HepG2 (cell line): ENCODE data around the gene ZFAND3. TPM values are rescaled to one million over a fixed set of nuclear protein-coding genes. Genes with fewer than 3 reads are reported as not detected.
A peak's percentile ranks its signal among the peaks of the same experiment; 100 is the strongest.

Experiments
- ATAC-seq: fragments of 200-7000 bp; cut with Tn5 transposase; 3 replicates; pipeline ENCODE4 v1.9.1; 2020; ENCODE audit warnings: mild to moderate bottlenecking, moderate library complexity
- BruUV-seq: library from RNA; stranded (reverse); fragments of 400-500 nt; replicated peaks from 2 replicates; lab custom pipeline; 2021; lab: Mats Ljungman, UMichigan
- CTCF ChIA-PET: fragments of 300-600 bp; formaldehyde crosslinking; extraction: SDS; loops from one replicate; lab custom pipeline; 2021; ENCODE audit warnings: low total read pairs, inconsistent platforms, low intra/inter-chr PET ratio; lab: Yijun Ruan, JAX
- POLR2A ChIA-PET: fragments of 350-600 bp; sonication (Branson Sonifier 250); formaldehyde crosslinking; loops from one replicate; lab custom pipeline; 2020; ENCODE audit warnings: antibody characterized with exemption, inconsistent platforms; lab: Yijun Ruan, JAX
- DNase-seq: peaks from one replicate; pipeline ENCODE4 v3.0.0-alpha.2; 2015; ENCODE audit warnings: low spot score
- FAIRE-seq: peaks from 3 replicates; lab custom pipeline; 2011; peaks lifted over from hg19 to GRCh38; lab: Jason Lieb, UNC
- H2AFZ ChIP-seq: one replicate; pipeline ENCODE4 v1.6.1; 2011; ENCODE audit warnings: low read length, inconsistent platforms
- H3K27ac ChIP-seq: fragments of 300-600 bp; 3 replicates; pipeline ENCODE4 v1.8.0; 2011; ENCODE audit warnings: mixed run types, mild to moderate bottlenecking, mixed read lengths, low read length, inconsistent platforms; ENCODE audit not compliant: insufficient read depth; ENCODE audit errors: extremely low read length
- H3K27me3 ChIP-seq, 2 experiments: fragments of 200-600 bp in 1 of 2; 2 replicates in 1 of 2; 3 replicates in 1 of 2; pipeline versions ENCODE4 v1.6.0 to v1.8.0; 2011; ENCODE audit warnings: low read length in 2 of 2, mild to moderate bottlenecking in 2 of 2, moderate library complexity in 2 of 2, inconsistent platforms in 1 of 2; ENCODE audit not compliant: insufficient read depth in 2 of 2, control insufficient read depth in 1 of 2
- H3K36me3 ChIP-seq, 2 experiments: fragments of 200-600 bp in 1 of 2; replicated peaks in 1 of 2; 2 replicates in 1 of 2; 3 replicates in 1 of 2; pipeline versions ENCODE4 v1.5.1 to v1.8.0; 2011; ENCODE audit warnings: low read length in 2 of 2, inconsistent platforms in 1 of 2; ENCODE audit not compliant: insufficient read depth in 2 of 2, control insufficient read depth in 1 of 2
- H3K4me1 ChIP-seq: 2 replicates; pipeline ENCODE4 v1.5.1; 2012; ENCODE audit warnings: low read length, inconsistent platforms; ENCODE audit not compliant: insufficient read depth
- H3K4me2 ChIP-seq: 2 replicates; pipeline ENCODE4 v1.6.0; 2011; ENCODE audit warnings: low read depth, low read length, inconsistent platforms
- H3K4me3 ChIP-seq, 3 experiments: fragments of 200-600 bp in 1 of 3; sonication (generic), shearing (Covaris generic) in 1 of 3; replicated peaks in 1 of 3; 2 replicates each; pipeline ENCODE4 v1.5.1; 2011 to 2016; ENCODE audit warnings: low read length in 3 of 3, inconsistent platforms in 2 of 3, low read depth in 2 of 3, mild to moderate bottlenecking in 2 of 3, control low read depth in 1 of 3, mixed read lengths in 1 of 3; ENCODE audit not compliant: insufficient read depth in 1 of 3
- H3K79me2 ChIP-seq: one replicate; pipeline ENCODE4 v1.6.1; 2011; ENCODE audit warnings: low read length, inconsistent platforms; ENCODE audit not compliant: insufficient read depth
- H3K9ac ChIP-seq: 2 replicates; pipeline ENCODE4 v1.6.0; 2011; ENCODE audit warnings: mild to moderate bottlenecking, low read depth, low read length, inconsistent platforms; ENCODE audit not compliant: insufficient read depth
- H3K9me3 ChIP-seq: 2 replicates; pipeline ENCODE4 v1.5.1; 2012; ENCODE audit warnings: mild to moderate bottlenecking, low read length
- H4K20me1 ChIP-seq: 2 replicates; pipeline ENCODE4 v1.6.0; 2011; ENCODE audit warnings: inconsistent platforms, mild to moderate bottlenecking, low read length, moderate library complexity; ENCODE audit not compliant: insufficient read depth
- CHCHD3 ChIP-seq: sonication (generic); formaldehyde crosslinking; IDR thresholded peaks from 2 replicates; pipeline ENCODE4 v1.8.0; 2022; ENCODE audit warnings: mild to moderate bottlenecking, missing genetic modification reagents, moderate library complexity
- E2F5 ChIP-seq: sonication (generic); formaldehyde crosslinking; conservative IDR thresholded peaks from 2 replicates; pipeline ENCODE4 v1.4.0; 2020; ENCODE audit warnings: missing genetic modification reagents
- ETV6 ChIP-seq: sonication (generic); formaldehyde crosslinking; conservative IDR thresholded peaks from 2 replicates; pipeline ENCODE4 v1.4.0; 2020; ENCODE audit warnings: missing genetic modification reagents
- PHB2 ChIP-seq: fragments of 450-650 bp; IDR thresholded peaks from 2 replicates; pipeline ENCODE4 v1.6.1; 2018; ENCODE audit not compliant: partially characterized antibody
- ZNF224 ChIP-seq: sonication (generic); formaldehyde crosslinking; IDR thresholded peaks from 2 replicates; pipeline ENCODE4 v1.5.0; 2020; ENCODE audit warnings: mild to moderate bottlenecking, missing genetic modification reagents
- ZNF7 ChIP-seq: IDR thresholded peaks from 2 replicates; pipeline ENCODE4 v1.6.1; 2016; ENCODE audit warnings: missing biosample characterization, missing genetic modification reagents
- ZSCAN9 ChIP-seq: IDR thresholded peaks from 2 replicates; pipeline ENCODE4 v1.6.1; 2016; ENCODE audit warnings: borderline replicate concordance
- WGBS: methylation state at CpG from one replicate; pipeline ENCODE4 v1.1.6; 2017; ENCODE audit warnings: low lambda C conversion rate; 5-methylcytosine and 5-hydroxymethylcytosine counted together
- in situ Hi-C: cut with HindIII; loops from 2 replicates; pipeline ENCODE4 v1.10.0; 2017; ENCODE audit warnings: low pct_unique_long_range_greater_than_20kb; ENCODE audit not compliant: extremely low pct_ligation_motif_present
- intact Hi-C: fragments of 100-400 bp; cut with micrococcal nuclease; formaldehyde crosslinking; loops from one replicate; pipeline ENCODE4 v1.10.0; 2022; ENCODE audit not compliant: unreplicated experiment
- polyA plus RNA-seq, 8 experiments: library from polyadenylated mRNA; depleted of rRNA in 3 of 8; stranded (reverse) in 7 of 8; unstranded in 1 of 8; fragments of >200 nt; fragmentation: Illumina TruSeq in 4 of 8; extraction: Trizol in 4 of 8; gene quantifications; 2 replicates each; pipeline versions ENCODE4 v1.2.1 to v1.2.3, GENCODE V29; 2011 to 2016; ENCODE audit warnings: low read depth in 4 of 8, missing spikeins in 1 of 8, mixed read lengths in 1 of 8; ENCODE audit not compliant: insufficient read depth in 1 of 8
- total RNA-seq, 5 experiments: library from RNA; depleted of rRNA; stranded (reverse); fragments of >200 nt; fragmentation: Illumina TruSeq; extraction: Trizol; gene quantifications; 2 replicates each; pipeline ENCODE4 v1.2.3, GENCODE V29; 2016; ENCODE audit warnings: low read depth in 1 of 5
- TF ChIP-seq, protein P1 (sequence below): sonication (generic); formaldehyde crosslinking; IDR thresholded peaks from 2 replicates; pipeline ENCODE4 v1.4.0; 2020; ENCODE audit warnings: missing genetic modification reagents, borderline replicate concordance

Gene ZFAND3
- total and polyA plus RNA-seq, 2 of the 13 experiments (the other 11 are each of a cell fraction or from before 2014, with no cell fraction given), result 16.4 to 17.1 TPM

GRCh38 chr6:37867756-37868446 is 48.4 kb downstream of the ZFAND3 start:
- Histone ChIP-seq H3K79me2 (peaks cover 88% of the 10 kb centered on the region), H3K9me3 (no peaks in the 10 kb centered on the region), H3K27me3 (no peaks in the 10 kb centered on the region), H3K27ac (no peak overlapping the region), H3K4me2 (no peak overlapping the region), H3K36me3 (peaks cover 0 to 2% of the 10 kb centered on the region in 2 experiments; a peak in 2 of 5 replicates), H3K9ac (no peak overlapping the region), H4K20me1 (peaks cover 29% of the 10 kb centered on the region; the same call in 1 of the 2 replicates), H2AFZ (no peak overlapping the region), H3K4me3 (no peak overlapping the region), H3K4me1 (no peaks in the 10 kb centered on the region)
- POLR2A ChIA-PET, result no interaction called here
- CTCF ChIA-PET, result no interaction called here
- intact Hi-C loops, result no loop called here
- no peak for ATAC-seq
- no peak for DNase-seq
- WGBS, result 92% methylated on average over 1 of the region's 1 CpG
- in situ Hi-C loops, result no loop called here
- FAIRE-seq, result no peak
- no peak for TF ChIP-seq ZSCAN9 (CRISPR knock-in tag)
- peak; percentile 7 for TF ChIP-seq PHB2
- no TSS peak for BruUV-seq

- ATAC-seq (no peak), DNase-seq (no peak), FAIRE-seq (no peak)
- H3K4me2 ChIP-seq, result no peak overlapping the region
- intact Hi-C loops, result no loop called here
- in situ Hi-C loops, result no loop called here
- H3K79me2 ChIP-seq, result peaks cover 89% of the 10 kb centered on the region
- no peak overlapping the region for H3K27ac ChIP-seq
- H3K9ac ChIP-seq, result no peak overlapping the region
- H2AFZ ChIP-seq, result no peak overlapping the region
- 96% methylated on average over 4 of the region's 4 CpGs for WGBS
- POLR2A ChIA-PET, result no interaction called here
- H3K4me3 ChIP-seq, result no peak overlapping the region
- no peaks in the 10 kb centered on the region for H3K9me3 ChIP-seq
- no TSS peak for BruUV-seq
- TF ChIP-seq CHCHD3 (CRISPR knock-in tag), result no peak
- TF ChIP-seq, protein P1, sequence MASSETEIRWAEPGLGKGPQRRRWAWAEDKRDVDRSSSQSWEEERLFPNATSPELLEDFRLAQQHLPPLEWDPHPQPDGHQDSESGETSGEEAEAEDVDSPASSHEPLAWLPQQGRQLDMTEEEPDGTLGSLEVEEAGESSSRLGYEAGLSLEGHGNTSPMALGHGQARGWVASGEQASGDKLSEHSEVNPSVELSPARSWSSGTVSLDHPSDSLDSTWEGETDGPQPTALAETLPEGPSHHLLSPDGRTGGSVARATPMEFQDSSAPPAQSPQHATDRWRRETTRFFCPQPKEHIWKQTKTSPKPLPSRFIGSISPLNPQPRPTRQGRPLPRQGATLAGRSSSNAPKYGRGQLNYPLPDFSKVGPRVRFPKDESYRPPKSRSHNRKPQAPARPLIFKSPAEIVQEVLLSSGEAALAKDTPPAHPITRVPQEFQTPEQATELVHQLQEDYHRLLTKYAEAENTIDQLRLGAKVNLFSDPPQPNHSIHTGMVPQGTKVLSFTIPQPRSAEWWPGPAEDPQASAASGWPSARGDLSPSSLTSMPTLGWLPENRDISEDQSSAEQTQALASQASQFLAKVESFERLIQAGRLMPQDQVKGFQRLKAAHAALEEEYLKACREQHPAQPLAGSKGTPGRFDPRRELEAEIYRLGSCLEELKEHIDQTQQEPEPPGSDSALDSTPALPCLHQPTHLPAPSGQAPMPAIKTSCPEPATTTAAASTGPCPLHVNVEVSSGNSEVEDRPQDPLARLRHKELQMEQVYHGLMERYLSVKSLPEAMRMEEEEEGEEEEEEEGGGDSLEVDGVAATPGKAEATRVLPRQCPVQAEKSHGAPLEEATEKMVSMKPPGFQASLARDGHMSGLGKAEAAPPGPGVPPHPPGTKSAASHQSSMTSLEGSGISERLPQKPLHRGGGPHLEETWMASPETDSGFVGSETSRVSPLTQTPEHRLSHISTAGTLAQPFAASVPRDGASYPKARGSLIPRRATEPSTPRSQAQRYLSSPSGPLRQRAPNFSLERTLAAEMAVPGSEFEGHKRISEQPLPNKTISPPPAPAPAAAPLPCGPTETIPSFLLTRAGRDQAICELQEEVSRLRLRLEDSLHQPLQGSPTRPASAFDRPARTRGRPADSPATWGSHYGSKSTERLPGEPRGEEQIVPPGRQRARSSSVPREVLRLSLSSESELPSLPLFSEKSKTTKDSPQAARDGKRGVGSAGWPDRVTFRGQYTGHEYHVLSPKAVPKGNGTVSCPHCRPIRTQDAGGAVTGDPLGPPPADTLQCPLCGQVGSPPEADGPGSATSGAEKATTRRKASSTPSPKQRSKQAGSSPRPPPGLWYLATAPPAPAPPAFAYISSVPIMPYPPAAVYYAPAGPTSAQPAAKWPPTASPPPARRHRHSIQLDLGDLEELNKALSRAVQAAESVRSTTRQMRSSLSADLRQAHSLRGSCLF (CRISPR knock-in tag), result no peak
- TF ChIP-seq E2F5 (CRISPR knock-in tag), result no peak
- TF ChIP-seq ZNF224 (CRISPR knock-in tag), result no peak
- no peak for TF ChIP-seq ZNF7 (CRISPR knock-in tag)
- TF ChIP-seq ETV6, result no peak
- CTCF ChIA-PET, result no interaction called here
- H4K20me1 ChIP-seq, result peaks cover 34% of the 10 kb centered on the region
- H3K27me3 ChIP-seq, result no peaks in the 10 kb centered on the region
- H3K4me1 ChIP-seq, result no peaks in the 10 kb centered on the region
- H3K36me3 ChIP-seq, result peaks cover 0 to 2% of the 10 kb centered on the region in 2 experiments; a peak in 1 of 5 replicates
Measured at GRCh38 chr6:37868447-37868825, 48.9 kb downstream of the ZFAND3 start.
